Measurements from ENCODE around the gene TBC1D17. TPM values are rescaled to one million over a fixed set of nuclear protein-coding genes. Genes with fewer than 3 reads are reported as not detected.

Gene TBC1D17
- total and polyA plus RNA-seq, 2 of the 13 experiments (the other 11 are each of a cell fraction or from before 2014, with no cell fraction given), result 9.7 to 16.9 TPM

DNA sequence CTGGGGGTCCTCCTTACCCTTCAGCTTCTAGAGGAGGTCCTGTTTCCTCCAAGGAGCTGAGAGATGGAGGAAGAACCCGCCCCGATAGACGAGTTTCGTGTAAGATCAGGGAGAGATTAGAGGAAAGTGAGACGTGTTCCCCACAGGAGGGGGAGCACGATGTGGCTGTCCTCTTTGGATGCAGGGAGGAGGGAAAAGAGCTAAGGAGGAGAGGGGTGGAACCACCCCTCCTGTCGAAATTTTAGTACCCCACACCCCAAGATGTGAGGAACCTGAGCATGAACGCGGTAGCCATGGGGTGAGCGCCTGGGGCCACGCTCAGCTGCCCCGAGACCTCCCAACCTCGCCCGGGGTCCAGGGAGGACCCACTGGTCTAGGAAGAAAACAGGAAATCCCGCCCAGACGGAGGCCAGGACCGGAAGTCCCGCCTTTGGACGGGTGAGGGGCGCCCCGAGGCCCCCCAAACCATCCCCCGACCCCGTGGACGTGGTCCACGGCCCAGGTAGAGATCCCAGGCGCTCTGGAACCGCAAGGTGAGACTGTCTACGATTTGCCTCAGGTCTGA lies 1.6 kb upstream of the TBC1D17 start:
- no TSS peak for BruUV-seq (replicated peaks)
- Histone ChIP-seq H3K36me3 (replicated peaks in 1 of 2; ENCODE audit: control insufficient read depth in 1 of 2, insufficient read depth in 2 of 2, low read length in 2 of 2) (peaks cover 9 to 26% of the 10 kb centered on the region in 2 experiments), H3K9ac (ENCODE audit: insufficient read depth, low read depth, low read length) (peak overlapping the region; percentile 97), H4K20me1 (ENCODE audit: insufficient read depth, low read length) (peaks cover 5% of the 10 kb centered on the region; the same call in 1 of the 2 replicates), H2AFZ (ENCODE audit: low read length) (no peak overlapping the region), H3K4me1 (ENCODE audit: insufficient read depth, low read length) (peaks cover 32% of the 10 kb centered on the region), H3K79me2 (ENCODE audit: insufficient read depth, low read length) (peaks cover 38% of the 10 kb centered on the region), H3K27ac (ENCODE audit: extremely low read length, insufficient read depth, low read length) (peak overlapping the region; percentile 99), H3K4me2 (ENCODE audit: low read depth, low read length) (peak overlapping the region; percentile 91), H3K27me3 (ENCODE audit: control insufficient read depth in 1 of 2, insufficient read depth in 2 of 2, low read length in 2 of 2) (no peaks in the 10 kb centered on the region; a peak in 1 of 5 replicates), H3K4me3 (replicated peaks in 1 of 3; ENCODE audit: insufficient read depth in 1 of 3, low read depth in 2 of 3, low read length in 3 of 3) (peak overlapping the region; percentile 77 to 99 (median 97)), H3K9me3 (ENCODE audit: low read length) (no peaks in the 10 kb centered on the region)
- DNase-seq (ENCODE audit: low spot score) (peak; percentile 51), ATAC-seq (peak; percentile 40), FAIRE-seq (no peak)
- in situ Hi-C loops (cut with HindIII; ENCODE audit: extremely low pct_ligation_motif_present, low pct_unique_long_range_greater_than_20kb) (no loop called here), intact Hi-C loops (cut with micrococcal nuclease; ENCODE audit: unreplicated experiment) (no loop called here)
- CTCF ChIA-PET (ENCODE audit: low intra/inter-chr PET ratio, low total read pairs), result no interaction called here
- 0% methylated on average over 11 of the region's 28 CpGs for WGBS (ENCODE audit: low lambda C conversion rate)
- POLR2A ChIA-PET, result interaction anchor here (0.9 to 3.3 kb wide), 10 partner anchors 9 to 380 kb away, joined by 3 to 21 read pairs (median 8); partner anchors contain the start of genes AP2A1, ATF5, NUP62 and PNKP
- no peak for TF ChIP-seq HHEX (CRISPR knock-in tag; IDR thresholded peaks at IDR 0.05)
- TF ChIP-seq, protein P1, sequence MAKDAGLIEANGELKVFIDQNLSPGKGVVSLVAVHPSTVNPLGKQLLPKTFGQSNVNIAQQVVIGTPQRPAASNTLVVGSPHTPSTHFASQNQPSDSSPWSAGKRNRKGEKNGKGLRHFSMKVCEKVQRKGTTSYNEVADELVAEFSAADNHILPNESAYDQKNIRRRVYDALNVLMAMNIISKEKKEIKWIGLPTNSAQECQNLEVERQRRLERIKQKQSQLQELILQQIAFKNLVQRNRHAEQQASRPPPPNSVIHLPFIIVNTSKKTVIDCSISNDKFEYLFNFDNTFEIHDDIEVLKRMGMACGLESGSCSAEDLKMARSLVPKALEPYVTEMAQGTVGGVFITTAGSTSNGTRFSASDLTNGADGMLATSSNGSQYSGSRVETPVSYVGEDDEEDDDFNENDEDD (CRISPR knock-in tag; IDR thresholded peaks at IDR 0.05; ENCODE audit: borderline replicate concordance), result no peak
- TF ChIP-seq, protein P2, sequence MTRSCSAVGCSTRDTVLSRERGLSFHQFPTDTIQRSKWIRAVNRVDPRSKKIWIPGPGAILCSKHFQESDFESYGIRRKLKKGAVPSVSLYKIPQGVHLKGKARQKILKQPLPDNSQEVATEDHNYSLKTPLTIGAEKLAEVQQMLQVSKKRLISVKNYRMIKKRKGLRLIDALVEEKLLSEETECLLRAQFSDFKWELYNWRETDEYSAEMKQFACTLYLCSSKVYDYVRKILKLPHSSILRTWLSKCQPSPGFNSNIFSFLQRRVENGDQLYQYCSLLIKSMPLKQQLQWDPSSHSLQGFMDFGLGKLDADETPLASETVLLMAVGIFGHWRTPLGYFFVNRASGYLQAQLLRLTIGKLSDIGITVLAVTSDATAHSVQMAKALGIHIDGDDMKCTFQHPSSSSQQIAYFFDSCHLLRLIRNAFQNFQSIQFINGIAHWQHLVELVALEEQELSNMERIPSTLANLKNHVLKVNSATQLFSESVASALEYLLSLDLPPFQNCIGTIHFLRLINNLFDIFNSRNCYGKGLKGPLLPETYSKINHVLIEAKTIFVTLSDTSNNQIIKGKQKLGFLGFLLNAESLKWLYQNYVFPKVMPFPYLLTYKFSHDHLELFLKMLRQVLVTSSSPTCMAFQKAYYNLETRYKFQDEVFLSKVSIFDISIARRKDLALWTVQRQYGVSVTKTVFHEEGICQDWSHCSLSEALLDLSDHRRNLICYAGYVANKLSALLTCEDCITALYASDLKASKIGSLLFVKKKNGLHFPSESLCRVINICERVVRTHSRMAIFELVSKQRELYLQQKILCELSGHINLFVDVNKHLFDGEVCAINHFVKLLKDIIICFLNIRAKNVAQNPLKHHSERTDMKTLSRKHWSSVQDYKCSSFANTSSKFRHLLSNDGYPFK (CRISPR knock-in tag; IDR thresholded peaks at IDR 0.05; ENCODE audit: borderline replicate concordance), result no peak
- TF ChIP-seq, protein P3, sequence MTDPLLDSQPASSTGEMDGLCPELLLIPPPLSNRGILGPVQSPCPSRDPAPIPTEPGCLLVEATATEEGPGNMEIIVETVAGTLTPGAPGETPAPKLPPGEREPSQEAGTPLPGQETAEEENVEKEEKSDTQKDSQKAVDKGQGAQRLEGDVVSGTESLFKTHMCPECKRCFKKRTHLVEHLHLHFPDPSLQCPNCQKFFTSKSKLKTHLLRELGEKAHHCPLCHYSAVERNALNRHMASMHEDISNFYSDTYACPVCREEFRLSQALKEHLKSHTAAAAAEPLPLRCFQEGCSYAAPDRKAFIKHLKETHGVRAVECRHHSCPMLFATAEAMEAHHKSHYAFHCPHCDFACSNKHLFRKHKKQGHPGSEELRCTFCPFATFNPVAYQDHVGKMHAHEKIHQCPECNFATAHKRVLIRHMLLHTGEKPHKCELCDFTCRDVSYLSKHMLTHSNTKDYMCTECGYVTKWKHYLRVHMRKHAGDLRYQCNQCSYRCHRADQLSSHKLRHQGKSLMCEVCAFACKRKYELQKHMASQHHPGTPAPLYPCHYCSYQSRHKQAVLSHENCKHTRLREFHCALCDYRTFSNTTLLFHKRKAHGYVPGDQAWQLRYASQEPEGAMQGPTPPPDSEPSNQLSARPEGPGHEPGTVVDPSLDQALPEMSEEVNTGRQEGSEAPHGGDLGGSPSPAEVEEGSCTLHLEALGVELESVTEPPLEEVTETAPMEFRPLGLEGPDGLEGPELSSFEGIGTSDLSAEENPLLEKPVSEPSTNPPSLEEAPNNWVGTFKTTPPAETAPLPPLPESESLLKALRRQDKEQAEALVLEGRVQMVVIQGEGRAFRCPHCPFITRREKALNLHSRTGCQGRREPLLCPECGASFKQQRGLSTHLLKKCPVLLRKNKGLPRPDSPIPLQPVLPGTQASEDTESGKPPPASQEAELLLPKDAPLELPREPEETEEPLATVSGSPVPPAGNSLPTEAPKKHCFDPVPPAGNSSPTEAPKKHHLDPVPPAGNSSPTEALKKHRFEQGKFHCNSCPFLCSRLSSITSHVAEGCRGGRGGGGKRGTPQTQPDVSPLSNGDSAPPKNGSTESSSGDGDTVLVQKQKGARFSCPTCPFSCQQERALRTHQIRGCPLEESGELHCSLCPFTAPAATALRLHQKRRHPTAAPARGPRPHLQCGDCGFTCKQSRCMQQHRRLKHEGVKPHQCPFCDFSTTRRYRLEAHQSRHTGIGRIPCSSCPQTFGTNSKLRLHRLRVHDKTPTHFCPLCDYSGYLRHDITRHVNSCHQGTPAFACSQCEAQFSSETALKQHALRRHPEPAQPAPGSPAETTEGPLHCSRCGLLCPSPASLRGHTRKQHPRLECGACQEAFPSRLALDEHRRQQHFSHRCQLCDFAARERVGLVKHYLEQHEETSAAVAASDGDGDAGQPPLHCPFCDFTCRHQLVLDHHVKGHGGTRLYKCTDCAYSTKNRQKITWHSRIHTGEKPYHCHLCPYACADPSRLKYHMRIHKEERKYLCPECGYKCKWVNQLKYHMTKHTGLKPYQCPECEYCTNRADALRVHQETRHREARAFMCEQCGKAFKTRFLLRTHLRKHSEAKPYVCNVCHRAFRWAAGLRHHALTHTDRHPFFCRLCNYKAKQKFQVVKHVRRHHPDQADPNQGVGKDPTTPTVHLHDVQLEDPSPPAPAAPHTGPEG (CRISPR knock-in tag; IDR thresholded peaks at IDR 0.05), result 0 out of 2 replicates have a peak, but pooled peaks have one; percentile 21
- peak; percentile 83 for TF ChIP-seq GABPA (IDR thresholded peaks at IDR 0.05; ENCODE audit: low read depth, low read length)
- peak; percentile 90 for TF ChIP-seq GABPA (CRISPR knock-in tag; IDR thresholded peaks at IDR 0.05; ENCODE audit: low read depth)
- TF ChIP-seq PLRG1 (conservative IDR thresholded peaks at IDR 0.05), result no peak
- TF ChIP-seq POLR2A (IDR thresholded peaks at IDR 0.05; ENCODE audit: insufficient read depth in 1 of 2, low read depth in 2 of 2, low read length in 2 of 2), result peak; percentile 11 to 66; a peak in 2 of 4 replicates
- no peak for TF ChIP-seq ZNF234 (CRISPR knock-in tag; conservative IDR thresholded peaks at IDR 0.05)
